ENCODE measurements around the gene GLIPR1L2. TPM values are rescaled to one million over a fixed set of nuclear protein-coding genes. Genes with fewer than 3 reads are reported as not detected.

Gene GLIPR1L2
- total RNA-seq, 1 experiment from 2014 or later: 0.35 TPM

- Mint-ChIP-seq H3K27ac (peak overlapping the region in 1 of 3 experiments; percentile 80; a peak in 1 of 7 replicates), H3K9me3 (peaks cover 44 to 52% of the 10 kb centered on the region in 2 experiments), H3K4me3 (no peak overlapping the region), H3K4me1 (peaks cover 10 to 18% of the 10 kb centered on the region in 2 experiments), H3K27me3 (ENCODE audit: low read depth) (no peaks in the 10 kb centered on the region; the same call in 1 of the 2 replicates), H3K36me3 (ENCODE audit: insufficient read depth in 1 of 3, low read depth in 3 of 3) (peaks cover 14 to 53% (median 38%) of the 10 kb centered on the region in 3 experiments)
- H2AFZ ChIP-seq (ENCODE audit: low read length): no peak overlapping the region
- TF ChIP-seq CTCF (conservative IDR thresholded peaks at IDR 0.05): peak; percentile 29; the same call in 1 of the 3 replicates
- H3K79me2 ChIP-seq (ENCODE audit: insufficient read depth, low read length): no peaks in the 10 kb centered on the region
- no CpG with 5 or more reads among the region's 2 CpGs for WGBS (ENCODE audit: extremely low coverage, insufficient read length, low lambda C conversion rate)
- H3K4me2 ChIP-seq (ENCODE audit: insufficient read depth, insufficient read length, low read length): no peak overlapping the region
- H2BK20ac ChIP-seq (ENCODE audit: low read depth, low read length, poor library complexity, severe bottlenecking): no peak overlapping the region
- H3K23me2 ChIP-seq (ENCODE audit: insufficient read length, low read depth, low read length, poor library complexity, severe bottlenecking): no peaks in the 10 kb centered on the region
- no peak overlapping the region for H3K4ac ChIP-seq (ENCODE audit: low read depth, low read length)
- no peaks in the 10 kb centered on the region for H3K27me3 ChIP-seq (ENCODE audit: insufficient read depth, low read length)
- no peaks in the 10 kb centered on the region for H3K9me3 ChIP-seq (ENCODE audit: control insufficient read depth, low read depth, low read length)
- no peak overlapping the region for H2BK120ac ChIP-seq (ENCODE audit: low read depth, low read length, poor library complexity, severe bottlenecking)
- no peak overlapping the region for H4K5ac ChIP-seq (ENCODE audit: insufficient read length, low read depth, low read length)
- no peak overlapping the region for H3T11ph ChIP-seq (ENCODE audit: low read length)
- H3K27ac ChIP-seq (ENCODE audit: insufficient read length, low read depth, low read length): no peak overlapping the region
- H3K56ac ChIP-seq (ENCODE audit: insufficient read length, low read depth, low read length): no peak overlapping the region
- H3K23ac ChIP-seq (ENCODE audit: insufficient read length, low read depth, low read length): no peak overlapping the region
- no peak overlapping the region for H4K91ac ChIP-seq (ENCODE audit: insufficient read length, low read depth, low read length)
- no peak for DNase-seq
- no peak overlapping the region for H2AK5ac ChIP-seq (ENCODE audit: insufficient read length, low read length)
- H3K4me1 ChIP-seq (ENCODE audit: insufficient read depth, low read length): no peaks in the 10 kb centered on the region
- H3K79me1 ChIP-seq (ENCODE audit: insufficient read depth, low read depth, low read length, poor library complexity, severe bottlenecking): no peaks in the 10 kb centered on the region
- H2BK12ac ChIP-seq (ENCODE audit: insufficient read length, low read depth, low read length): no peak overlapping the region
- no peak overlapping the region for H3K9ac ChIP-seq (ENCODE audit: extremely low read depth, insufficient read length, low read length)
- H2BK5ac ChIP-seq (ENCODE audit: insufficient read length, low read length): no peak overlapping the region
- H3K14ac ChIP-seq (ENCODE audit: insufficient read depth, low read length): no peak overlapping the region
- H2BK15ac ChIP-seq (ENCODE audit: low read depth, low read length): no peak overlapping the region
- no peak overlapping the region for H4K8ac ChIP-seq (replicated peaks; ENCODE audit: insufficient read length, low read depth, low read length)
- H3K18ac ChIP-seq (ENCODE audit: insufficient read length, low read depth, low read length): no peak overlapping the region
- H4K20me1 ChIP-seq (ENCODE audit: control insufficient read depth, insufficient read depth, insufficient read length): no peaks in the 10 kb centered on the region
Observed at GRCh38 chr12:75437564-75437963, 46.7 kb downstream of the GLIPR1L2 start.

All from H9 (cell line).